Chondrocyte (in vitro differentiated cells): ENCODE measurements around the gene SLC44A3. TPM values are rescaled to one million over a fixed set of nuclear protein-coding genes. Genes with fewer than 3 reads are reported as not detected.
A peak's percentile ranks its signal among the peaks of the same experiment; 100 is the strongest.

Experiments used
- DNase-seq: peaks from one replicate; pipeline ENCODE4 v3.0.0; 2021; ENCODE audit warnings: mixed read lengths, low spot score
- H3K27ac Mint-ChIP-seq: one replicate; pipeline ENCODE4 v1.8.0; 2021; ENCODE audit warnings: mild to moderate bottlenecking, moderate library complexity, mixed read lengths; ENCODE audit not compliant: unreplicated experiment
- H3K27me3 Mint-ChIP-seq: 2 replicates; pipeline ENCODE4 v1.8.0; 2021; ENCODE audit warnings: low read depth, mixed read lengths
- H3K36me3 Mint-ChIP-seq: 2 replicates; pipeline ENCODE4 v1.8.0; 2021; ENCODE audit warnings: low read depth, mixed read lengths
- H3K4me1 Mint-ChIP-seq: 2 replicates; pipeline ENCODE4 v1.8.0; 2021; ENCODE audit warnings: low read depth, mild to moderate bottlenecking, mixed read lengths
- H3K4me3 Mint-ChIP-seq: one replicate; pipeline ENCODE4 v1.8.0; 2021; ENCODE audit warnings: mild to moderate bottlenecking, moderate library complexity, mixed read lengths; ENCODE audit not compliant: unreplicated experiment
- H3K9me3 Mint-ChIP-seq: 2 replicates; pipeline ENCODE4 v1.8.0; 2021; ENCODE audit warnings: low read depth, mixed read lengths
- CTCF ChIP-seq: fragments of 200-600 bp; sonication (generic); IDR thresholded peaks from 2 replicates; pipeline ENCODE4 v1.5.0; 2021; ENCODE audit warnings: antibody characterized with exemption, mild to moderate bottlenecking, moderate library complexity
- total RNA-seq: library from RNA; stranded (reverse); gene quantifications from 3 replicates; pipeline ENCODE4 v1.2.1, GENCODE V29; 2021

Gene SLC44A3
- total RNA-seq, 1 donor from 2014 or later: 2.5 TPM

GRCh38 chr1:94854458-94855306, 34.5 kb downstream of the SLC44A3 start:
- no peak for DNase-seq

GRCh38 chr1:94855307-94855700, 35.1 kb downstream of the SLC44A3 start:
- no peak for DNase-seq
- H3K4me3 Mint-ChIP-seq: no peak overlapping the region
- no peak overlapping the region for H3K27ac Mint-ChIP-seq
- no peaks in the 10 kb centered on the region for H3K36me3 Mint-ChIP-seq
- H3K27me3 Mint-ChIP-seq: no peaks in the 10 kb centered on the region
- no peaks in the 10 kb centered on the region for H3K9me3 Mint-ChIP-seq
- TF ChIP-seq CTCF: no peak
- peaks cover 5% of the 10 kb centered on the region for H3K4me1 Mint-ChIP-seq

More at GRCh38 chr1:94854458-94855306, 34.5 kb downstream of the SLC44A3 start:
- H3K27ac Mint-ChIP-seq: no peak overlapping the region
- H3K4me1 Mint-ChIP-seq: peaks cover 3% of the 10 kb centered on the region
- no peaks in the 10 kb centered on the region for H3K27me3 Mint-ChIP-seq
- no peaks in the 10 kb centered on the region for H3K9me3 Mint-ChIP-seq
- no peak overlapping the region for H3K4me3 Mint-ChIP-seq
- no peaks in the 10 kb centered on the region for H3K36me3 Mint-ChIP-seq
- peak; percentile 95 for TF ChIP-seq CTCF

GRCh38 chr1:94856004-94856403, 35.8 kb downstream of the SLC44A3 start:
- TF ChIP-seq CTCF: no peak
- Mint-ChIP-seq H3K27me3 (no peaks in the 10 kb centered on the region), H3K36me3 (no peaks in the 10 kb centered on the region), H3K27ac (no peak overlapping the region), H3K9me3 (no peaks in the 10 kb centered on the region), H3K4me3 (no peak overlapping the region), H3K4me1 (peaks cover 7% of the 10 kb centered on the region)
- DNase-seq: no peak

- Mint-ChIP-seq H3K27ac (no peak overlapping the region), H3K4me1 (peaks cover 9% of the 10 kb centered on the region), H3K9me3 (no peaks in the 10 kb centered on the region), H3K27me3 (no peaks in the 10 kb centered on the region), H3K4me3 (no peak overlapping the region), H3K36me3 (no peaks in the 10 kb centered on the region)
- DNase-seq: no peak
- TF ChIP-seq CTCF: no peak
Measured at GRCh38 chr1:94856868-94857267, 36.7 kb downstream of the SLC44A3 start.

GRCh38 chr1:94858276-94858675, 38.1 kb downstream of the SLC44A3 start:
- peaks cover 17% of the 10 kb centered on the region for H3K4me1 Mint-ChIP-seq
- H3K36me3 Mint-ChIP-seq: no peaks in the 10 kb centered on the region
- DNase-seq: no peak
- no peak for TF ChIP-seq CTCF
- H3K9me3 Mint-ChIP-seq: no peaks in the 10 kb centered on the region
- H3K27me3 Mint-ChIP-seq: no peaks in the 10 kb centered on the region
- H3K4me3 Mint-ChIP-seq: no peak overlapping the region
- H3K27ac Mint-ChIP-seq: no peak overlapping the region
